ENCODE data around the gene SMIM14.
"Not testable (repeated sequence)": the region's sequence is repeated elsewhere in the genome, so short reads cannot be mapped to it uniquely, and the experiment has no call there.

The SMIM14 gene

DNA sequence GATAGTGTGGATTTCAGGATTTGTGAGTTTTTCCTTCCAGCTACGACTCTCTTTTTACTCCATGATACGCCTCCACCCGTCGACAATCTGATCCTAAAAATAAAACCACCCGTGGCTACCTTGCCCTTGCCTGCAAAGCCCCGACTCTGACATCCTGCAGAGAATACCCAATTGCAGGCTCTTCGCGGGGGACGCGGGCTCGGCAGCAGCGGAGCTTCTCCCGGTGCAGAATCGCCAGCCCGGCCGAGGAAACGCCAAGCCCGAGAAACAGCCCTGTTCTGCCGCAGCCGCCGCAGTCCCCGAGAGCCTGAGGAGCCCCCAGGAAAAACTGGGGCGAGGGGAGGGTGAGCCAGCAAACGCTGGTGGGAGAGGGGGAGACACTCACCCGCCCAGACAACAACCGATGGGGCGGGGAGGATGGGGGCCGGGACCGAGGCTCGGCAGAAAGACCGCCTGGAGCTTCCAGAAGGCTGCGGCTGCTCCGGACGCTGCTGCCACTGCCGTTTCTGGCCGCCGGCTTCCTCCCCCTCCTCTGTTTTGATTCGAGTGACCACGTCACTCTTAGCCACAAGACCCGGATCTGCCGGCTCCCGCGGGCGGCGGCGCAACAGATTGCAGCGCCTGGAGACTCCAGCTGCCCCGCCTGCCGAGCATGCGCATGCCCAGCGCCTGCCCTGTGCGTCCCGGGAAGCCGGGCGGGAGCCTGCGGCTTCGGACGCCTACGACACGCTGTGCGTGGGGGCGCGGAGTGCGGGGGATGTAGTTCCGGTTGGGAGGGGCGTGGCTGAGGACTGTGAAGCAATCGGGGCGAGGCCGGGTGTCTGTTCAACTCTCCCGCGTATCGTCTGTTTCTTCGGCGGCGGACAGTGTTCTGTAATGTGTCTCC is at the start of gene SMIM14:
SMIM14 (minus strand) TSS at position 512 of the 886 bp plus-strand sequence. CDS start 33,720 bp downstream, outside the sequence.
- DNase-seq: peak; percentile 99

DNA sequence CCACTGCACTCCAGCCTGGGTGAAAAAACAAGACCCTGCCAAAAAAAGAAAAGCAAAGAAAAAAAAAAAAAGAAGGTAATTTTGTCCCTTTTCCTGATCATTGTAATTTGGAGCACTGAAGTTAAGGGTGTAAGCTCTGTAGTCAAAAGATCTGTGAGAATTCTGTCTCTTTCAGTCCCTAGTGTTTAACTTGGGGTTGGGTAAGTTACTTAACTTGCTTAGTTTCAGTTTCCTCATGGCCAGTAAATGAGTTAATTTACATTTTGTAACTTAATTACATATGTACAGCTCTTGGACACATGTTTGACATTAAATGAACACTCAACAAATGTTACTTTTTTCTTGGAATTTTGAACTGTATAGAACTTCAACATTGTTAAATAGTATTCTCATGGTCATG is 48.3 kb upstream of the SMIM14 start:
- no peak for DNase-seq

DNA sequence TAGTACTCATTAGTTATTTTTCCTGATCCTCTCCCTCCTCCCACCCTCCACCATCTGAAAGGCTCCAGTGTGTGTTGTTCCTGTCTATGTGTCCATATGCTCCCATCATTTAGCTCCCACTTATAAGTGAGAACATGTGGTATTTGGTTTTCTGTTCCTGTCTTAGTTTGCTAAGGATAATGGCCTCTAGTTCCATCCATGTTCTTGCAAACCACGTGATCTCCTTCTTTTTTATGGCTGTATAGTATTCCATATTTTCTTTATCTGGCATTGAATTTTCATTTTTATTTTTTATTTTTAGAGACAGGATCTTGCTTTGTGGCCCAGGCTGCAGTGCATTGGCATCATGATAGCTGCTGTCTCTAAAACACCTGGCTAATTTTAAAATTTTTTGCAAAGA is 47.3 kb upstream of the SMIM14 start:
- DNase-seq: no peak

DNA sequence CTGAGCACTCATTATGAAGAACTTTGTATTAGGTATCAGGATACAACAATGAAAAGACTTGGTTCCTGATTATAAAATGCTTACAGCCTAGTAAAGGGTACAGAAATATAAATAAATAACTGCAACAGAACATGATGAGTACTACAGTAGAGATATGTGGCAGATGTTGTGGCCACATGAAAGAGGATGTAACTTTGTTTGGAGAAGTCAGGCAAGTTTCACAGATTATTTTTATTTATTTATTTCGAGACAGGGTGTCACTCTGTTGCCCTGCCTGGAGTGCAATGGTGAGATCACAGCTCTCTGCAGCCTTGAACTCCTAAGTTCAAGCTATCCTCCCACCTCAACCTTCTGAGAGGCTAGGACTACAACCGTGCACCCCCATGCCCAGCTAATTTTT is 43.5 kb upstream of the SMIM14 start:
- DNase-seq: no peak

DNA sequence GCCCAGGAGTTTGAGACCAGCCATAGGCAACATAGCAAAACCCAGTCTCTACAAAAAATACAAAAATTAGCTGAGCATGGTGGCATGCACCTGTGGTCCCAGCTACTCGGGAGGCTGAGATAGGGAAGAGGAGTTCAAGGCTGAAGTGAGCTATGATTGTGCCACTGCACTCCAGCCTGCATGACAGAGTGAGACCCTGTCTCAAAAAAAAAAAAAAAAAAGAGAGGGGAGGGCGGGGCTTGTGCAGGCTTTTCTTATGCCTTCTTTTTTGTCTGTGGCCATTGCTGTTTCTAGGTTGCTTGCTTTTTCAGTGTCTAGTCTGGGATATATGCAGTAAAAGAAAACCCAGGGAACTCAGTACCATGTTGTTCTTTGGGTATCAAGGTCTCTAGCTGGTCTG is 42.3 kb upstream of the SMIM14 start:
- not testable (repeated sequence) for DNase-seq

DNA sequence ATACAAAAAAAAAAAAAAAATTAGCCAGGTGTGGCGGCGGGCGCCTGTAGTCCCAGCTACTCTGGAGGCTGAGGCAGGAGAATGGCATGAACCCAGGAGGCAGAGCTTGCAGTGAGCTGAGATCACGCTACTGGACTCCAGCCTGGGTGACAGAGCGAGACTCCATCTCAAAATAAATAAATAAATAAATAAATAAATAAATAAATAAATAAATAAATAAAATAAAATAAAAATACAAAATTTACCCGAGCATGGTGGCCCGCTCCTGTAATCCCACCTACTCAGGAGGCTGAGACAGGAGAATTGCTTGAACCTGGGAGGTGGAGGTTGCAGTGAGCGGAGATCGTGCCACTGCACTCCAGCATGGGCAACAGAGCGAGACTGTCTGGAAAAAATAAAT is 37.0 kb upstream of the SMIM14 start:
- DNase-seq: not testable (repeated sequence)

DNA sequence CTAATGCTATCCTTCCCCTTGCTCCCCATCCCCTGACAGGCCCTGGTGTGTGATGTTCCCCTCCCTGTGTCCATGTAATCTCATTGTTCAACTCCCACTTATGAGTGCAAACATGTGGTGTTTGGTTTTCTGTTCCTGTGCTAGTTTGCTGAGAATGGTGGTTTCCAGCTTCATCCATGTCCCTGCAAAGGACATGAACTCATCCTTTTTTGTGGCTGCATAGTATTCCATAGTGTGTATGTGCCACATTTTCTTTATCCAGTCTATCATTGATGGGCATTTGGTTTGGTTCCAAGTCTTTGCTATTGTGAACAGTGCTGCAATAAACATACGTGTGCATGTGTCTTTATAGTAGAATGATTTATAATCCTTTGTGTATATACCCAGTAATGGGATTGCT is 31.6 kb upstream of the SMIM14 start:
- not testable (repeated sequence) for DNase-seq

DNA sequence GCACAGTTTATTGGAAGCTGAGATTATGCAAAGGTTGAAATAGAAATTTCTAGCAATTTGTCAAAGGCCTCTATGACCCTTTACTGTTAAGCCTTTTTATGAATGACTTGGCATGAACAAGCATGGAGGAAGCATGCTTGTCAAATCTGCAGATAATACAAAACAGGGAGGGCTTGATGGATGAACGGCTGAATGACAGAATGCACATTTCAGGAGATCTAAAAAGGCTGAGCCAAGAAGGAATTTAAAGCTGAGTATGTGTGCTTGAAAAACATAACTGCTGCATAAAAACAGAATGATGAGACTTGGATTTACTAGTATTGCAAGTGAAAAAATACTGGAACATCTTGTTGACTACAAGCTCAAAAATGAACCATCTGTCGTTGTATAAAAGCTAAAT is 30.2 kb upstream of the SMIM14 start:
- DNase-seq: no peak

DNA sequence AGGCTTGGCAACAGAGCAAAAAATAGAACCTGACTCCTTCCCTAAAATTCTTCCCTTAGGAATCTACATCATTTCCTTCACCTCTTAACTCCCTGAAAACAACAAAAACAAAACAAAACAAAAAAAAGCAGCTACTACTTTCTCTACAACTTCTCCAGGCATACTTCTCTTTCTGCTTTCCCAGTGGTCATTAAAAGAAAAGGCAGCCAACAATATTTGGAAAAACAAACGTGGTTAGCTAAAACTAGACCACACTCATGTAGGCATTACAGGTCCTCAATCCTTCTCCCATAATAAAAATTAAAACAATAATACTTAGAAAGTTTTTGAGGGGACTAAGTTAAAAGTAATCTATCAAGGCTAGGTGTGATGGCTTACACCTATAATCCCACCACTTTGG is 29.0 kb upstream of the SMIM14 start:
- DNase-seq: no peak

DNA sequence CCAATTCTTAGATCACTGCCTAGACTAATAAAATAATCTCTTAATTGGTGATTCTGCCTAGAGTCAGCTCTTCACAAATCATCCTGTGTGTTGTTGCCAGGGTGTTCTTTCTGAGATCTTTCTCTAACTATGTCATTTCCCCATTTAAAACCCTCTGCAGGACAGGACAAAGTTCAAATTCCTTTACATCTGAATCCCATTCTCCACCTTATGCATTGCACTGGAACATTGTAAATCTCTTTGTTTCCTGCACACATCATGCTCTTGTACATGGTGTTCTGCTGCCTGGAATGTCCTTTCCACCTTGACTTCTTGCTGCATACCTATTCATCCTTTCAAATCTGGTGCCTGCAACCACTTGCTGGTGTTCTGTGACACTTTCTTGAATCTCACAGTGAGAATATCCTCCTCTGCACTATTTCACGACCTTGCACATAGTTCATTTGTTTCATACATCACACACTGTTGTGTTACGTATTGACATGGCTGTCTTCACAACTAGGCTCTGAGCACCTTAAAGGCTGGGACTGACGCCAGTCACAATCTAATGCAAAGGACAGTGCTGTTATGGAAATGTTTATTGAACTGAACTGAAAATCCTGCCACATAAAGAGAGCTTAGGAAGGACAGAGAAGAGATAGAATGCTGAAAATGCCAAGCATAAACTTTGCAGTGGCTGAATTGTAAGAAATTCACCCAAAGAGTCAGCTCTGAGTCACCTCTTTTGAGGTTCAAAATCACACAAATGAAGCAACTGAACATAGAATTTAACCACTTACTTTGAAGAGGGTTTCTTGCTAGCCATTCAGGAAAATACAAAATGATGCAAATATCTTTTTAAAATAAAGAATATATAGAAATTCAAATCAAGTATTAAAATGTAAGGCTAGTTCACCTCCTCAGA is 26.4 kb upstream of the SMIM14 start:
- DNase-seq: no peak

DNA sequence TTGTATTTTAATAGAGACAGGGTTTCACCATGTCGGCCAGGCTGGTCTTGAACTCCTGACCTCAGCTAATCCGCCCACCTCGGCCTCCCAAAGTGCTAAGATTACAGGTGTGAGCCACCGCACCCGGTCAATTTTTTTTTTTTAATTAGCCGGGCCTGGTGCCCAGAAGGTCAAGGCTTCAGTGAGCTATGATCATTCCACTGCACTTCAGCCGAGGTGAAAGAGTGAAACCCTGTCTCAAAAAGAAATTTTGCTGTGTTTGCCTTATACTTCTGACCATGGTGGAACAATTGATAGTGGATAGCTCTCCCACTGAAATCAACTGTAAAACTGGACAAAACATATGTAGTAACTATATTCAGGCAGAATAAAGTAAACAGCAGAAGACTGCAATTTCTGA is 24.0 kb upstream of the SMIM14 start:
- DNase-seq: no peak

DNA sequence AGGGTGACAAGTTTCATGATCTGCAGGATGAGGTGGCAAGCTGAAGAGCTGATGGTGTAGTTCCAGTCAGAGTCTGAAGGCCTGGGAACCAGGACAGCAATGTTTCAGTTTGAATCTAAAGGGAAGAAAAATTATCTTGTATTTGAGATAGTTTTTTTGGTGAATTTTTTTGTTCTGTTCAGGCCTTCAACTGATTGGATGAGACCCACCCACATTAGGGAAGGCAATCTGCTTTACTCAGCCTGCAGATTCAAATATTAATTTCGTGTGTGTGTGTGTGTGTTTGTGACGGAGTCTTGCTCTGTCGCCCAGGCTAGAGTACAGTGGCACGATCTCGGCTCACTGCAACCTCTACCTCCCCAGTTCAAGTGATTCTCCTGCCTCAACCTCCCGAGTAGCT is 22.1 kb upstream of the SMIM14 start:
- DNase-seq: no peak

DNA sequence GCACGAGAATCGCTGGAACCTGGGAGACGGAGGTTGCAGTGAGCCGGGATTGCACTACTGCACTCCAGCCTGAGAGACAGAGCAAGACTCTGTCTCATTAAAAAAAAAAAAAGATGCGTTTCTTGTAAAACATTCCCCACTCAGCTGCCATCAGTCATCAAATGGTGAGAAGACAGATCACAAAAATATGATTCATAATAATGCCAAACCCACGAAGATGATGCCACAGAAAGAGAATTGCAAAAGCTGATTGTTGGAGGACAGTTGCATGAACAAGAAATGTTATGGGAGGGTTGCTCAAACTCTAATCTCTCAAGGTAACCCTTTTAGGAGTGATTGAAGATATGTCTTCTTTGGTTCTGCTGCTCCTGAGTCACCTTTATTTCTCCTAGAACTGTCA is 21.4 kb upstream of the SMIM14 start:
- no peak for DNase-seq

DNA sequence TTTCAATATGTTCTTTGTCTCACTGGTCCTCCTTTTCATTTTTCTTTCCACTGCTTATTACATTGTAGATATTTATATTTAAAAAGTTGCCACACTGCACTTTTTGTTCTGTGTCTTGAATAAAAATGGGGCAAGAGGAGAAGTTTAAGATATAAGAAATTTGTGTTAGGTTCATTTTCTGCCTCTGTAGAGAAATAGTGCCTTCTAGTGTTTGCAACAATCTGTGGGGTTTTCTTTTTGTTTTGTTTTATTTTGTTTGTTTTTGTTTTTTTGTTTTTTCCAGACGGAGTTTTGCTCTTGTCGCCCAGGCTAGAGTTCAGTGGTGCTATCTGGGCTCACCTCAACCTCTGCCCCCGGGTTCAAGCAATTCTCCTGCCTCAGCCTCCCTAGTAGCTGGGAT is 20.1 kb upstream of the SMIM14 start:
- DNase-seq: no peak

DNA sequence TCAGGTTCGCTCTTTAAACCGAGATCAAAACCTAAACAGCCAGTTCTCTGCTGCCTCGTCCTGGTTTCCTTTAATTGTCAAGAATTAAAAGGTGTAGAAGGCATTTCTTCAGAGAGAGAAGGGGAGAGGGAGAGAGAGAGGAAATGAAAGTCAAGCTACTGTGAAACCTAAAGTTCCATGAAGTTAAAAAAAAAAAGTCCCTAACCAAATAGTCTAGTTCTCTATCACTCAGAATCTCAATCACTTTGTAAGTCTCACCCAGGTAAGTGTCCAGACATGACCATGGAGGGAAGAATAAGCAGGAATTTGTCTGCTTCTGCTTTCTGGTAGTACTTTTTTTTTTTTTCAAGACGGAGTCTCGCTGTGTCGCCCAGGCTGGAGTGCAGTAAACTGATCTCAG is 18.8 kb upstream of the SMIM14 start:
- DNase-seq: no peak

DNA sequence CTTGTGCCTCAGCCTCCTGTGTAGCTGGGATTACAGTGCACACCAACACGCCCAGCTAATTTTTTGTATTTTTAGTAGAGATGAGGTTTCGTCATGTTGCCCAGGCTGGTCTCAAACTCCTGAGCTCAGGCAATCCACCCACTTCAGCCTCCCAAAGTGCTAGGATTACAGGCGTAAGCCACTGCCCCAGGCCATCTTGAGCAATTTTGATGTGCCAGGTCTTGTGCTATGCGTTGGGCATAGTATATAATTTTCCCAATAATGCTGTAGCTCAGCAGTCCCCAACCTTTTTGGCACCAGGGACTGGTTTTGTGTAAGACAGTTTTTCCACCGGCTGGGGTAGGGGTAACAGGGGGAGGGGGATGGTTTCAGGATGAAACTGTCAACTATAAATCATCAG is 18.0 kb upstream of the SMIM14 start:
- not testable (repeated sequence) for DNase-seq

DNA sequence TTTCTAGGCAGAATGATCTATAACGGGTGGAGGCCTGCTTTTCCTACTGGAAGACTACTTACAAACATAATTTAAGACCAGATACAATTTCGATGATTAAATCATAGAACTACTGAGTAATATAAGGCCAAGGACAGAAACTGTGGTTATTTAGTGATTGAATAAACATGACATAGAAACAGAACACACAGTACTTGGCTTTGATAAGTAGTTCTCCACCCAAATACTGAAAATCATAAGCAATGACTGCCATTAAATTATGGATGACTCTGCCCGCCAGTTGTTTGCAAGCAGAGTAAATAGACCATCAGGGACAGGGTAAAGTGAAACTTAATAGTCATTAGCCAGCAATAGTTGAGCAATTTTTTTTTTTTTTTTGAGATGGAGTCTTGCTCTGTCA is 17.2 kb upstream of the SMIM14 start:
- no peak for DNase-seq

DNA sequence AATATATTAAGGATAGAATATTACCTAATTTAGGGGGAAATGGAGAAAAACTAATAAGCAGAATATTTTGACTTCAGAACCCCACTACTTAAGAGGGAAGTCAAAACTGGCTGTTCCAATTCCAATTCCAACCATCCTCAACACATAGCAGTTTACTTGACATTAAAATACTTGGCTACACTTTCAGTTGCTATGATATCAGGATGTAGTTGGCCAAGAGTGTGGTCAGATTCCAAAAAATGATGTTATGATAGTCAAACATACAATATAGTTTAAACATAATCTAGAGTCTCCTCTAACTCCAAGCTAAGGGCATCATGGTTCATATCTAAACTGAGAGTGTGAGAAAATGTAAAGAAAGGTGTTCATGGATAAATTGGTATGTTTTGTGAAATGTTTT is 16.5 kb upstream of the SMIM14 start:
- DNase-seq: no peak

DNA sequence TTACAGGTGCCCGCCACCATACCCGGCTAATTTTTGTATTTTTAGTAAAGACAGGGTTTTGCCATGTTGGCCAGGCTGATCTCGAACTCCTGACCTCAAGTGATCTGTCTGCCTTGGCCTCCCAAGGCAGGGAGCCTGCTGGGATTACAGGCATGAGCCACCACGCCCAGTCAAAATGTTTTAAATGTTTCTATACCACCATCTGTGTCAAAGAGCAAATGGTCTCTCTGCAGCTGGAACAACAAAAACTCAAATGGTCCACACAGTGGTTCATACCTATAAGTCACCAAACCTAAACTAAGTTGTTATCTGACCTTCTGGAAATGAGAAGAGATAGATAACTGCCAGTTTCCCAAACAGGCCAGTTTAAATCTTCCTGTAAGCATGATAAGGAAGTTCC is 12.9 kb upstream of the SMIM14 start:
- not testable (repeated sequence) for DNase-seq

DNA sequence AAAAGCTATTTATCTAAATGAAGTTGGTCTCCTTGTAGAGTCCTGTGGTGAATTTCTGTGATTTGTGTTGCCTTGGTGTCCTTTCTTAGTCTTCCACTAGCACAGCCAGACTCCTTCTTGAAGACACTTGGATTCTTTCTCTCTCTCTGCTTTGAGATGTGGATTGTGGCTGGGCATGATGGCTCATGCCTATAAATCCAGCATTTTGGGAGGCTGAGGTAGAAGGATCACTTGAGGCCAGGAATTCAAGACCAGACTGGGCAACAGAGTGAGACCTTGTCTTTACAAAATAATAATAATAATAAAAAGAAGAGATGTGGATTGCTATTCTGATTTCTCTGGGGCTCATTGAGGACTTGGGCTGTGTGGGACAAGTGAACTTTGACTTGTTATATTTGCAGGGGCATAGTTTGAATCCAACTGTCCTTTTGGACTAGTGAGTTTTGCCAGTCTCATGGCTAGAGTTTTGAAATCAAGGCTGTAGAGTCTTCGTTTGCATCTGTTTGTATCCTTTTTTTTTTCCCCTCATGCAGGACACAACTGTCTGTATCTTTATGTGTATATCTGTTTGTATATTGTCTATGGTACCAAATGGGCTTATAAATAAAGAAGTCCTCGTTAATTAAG is 11.1 kb upstream of the SMIM14 start:
- no peak for DNase-seq

DNA sequence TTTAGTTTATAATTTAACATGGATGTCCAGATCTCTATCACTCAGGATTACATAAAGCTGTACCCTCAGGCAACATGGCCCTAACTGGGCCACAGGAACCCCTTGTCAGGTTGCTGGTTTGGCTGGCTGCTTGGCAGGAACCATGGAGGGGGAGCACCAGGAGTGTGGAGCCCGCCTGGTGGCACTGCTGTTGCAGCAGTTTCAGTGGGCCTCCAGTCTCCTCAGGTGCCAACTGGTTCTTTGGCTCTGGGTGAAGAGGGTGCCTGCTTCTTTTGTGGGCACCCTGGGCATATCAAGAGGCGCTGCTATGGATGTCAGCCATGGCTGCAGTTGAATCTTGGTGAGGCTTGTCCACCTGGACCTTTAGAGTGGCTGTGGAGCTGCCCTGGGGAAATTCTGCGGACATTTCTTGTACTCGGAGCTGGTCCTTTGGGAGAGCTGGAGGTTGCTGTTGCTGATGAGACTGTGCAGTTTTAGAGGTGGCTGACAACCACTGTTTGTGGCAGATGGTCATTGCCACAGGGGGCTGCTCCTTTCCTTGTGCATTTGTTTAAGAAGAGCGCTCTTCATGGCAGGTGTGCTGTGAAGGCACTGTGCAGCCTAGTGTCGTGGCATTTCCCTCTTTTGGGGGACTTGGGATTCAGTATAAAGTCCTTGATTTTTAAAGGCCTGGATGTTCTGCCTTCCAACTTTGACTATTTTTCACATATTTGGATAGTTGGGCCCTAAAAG is 10.3 kb upstream of the SMIM14 start:
- DNase-seq: no peak

DNA sequence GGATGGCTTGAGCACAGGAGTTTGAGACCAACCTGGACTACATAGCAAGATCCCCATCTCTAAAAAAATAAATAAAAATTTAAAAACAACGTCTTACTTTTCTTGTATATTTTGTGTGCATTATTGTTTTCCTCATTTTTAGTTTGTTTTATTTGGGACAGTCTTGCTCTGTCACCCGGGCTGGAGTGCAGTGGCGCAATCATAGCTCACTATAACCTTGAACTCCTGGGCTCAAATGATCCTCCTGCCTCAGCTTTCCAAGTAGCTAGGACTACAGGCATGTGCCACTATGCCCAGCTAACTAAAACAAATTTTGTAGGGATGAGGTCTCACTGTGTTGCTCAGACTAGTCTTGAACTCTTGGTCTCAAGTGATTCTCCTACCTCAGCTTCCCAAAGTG is 9.5 kb upstream of the SMIM14 start:
- DNase-seq: no peak

Measured in midbrain (tissue), 1 donor.